GM21786 (cell line): ENCODE results near the gene RIT2.
"Not testable (repeated sequence)": the region's sequence is repeated elsewhere in the genome, so short reads cannot be mapped to it uniquely, and the experiment has no call there.

ENCODE experiments used
- ATAC-seq: cut with Tn5 transposase; IDR thresholded peaks from one replicate; pipeline ENCODE4 v1.9.1; 2021; ENCODE audit not compliant: unreplicated experiment

Gene RIT2

DNA sequence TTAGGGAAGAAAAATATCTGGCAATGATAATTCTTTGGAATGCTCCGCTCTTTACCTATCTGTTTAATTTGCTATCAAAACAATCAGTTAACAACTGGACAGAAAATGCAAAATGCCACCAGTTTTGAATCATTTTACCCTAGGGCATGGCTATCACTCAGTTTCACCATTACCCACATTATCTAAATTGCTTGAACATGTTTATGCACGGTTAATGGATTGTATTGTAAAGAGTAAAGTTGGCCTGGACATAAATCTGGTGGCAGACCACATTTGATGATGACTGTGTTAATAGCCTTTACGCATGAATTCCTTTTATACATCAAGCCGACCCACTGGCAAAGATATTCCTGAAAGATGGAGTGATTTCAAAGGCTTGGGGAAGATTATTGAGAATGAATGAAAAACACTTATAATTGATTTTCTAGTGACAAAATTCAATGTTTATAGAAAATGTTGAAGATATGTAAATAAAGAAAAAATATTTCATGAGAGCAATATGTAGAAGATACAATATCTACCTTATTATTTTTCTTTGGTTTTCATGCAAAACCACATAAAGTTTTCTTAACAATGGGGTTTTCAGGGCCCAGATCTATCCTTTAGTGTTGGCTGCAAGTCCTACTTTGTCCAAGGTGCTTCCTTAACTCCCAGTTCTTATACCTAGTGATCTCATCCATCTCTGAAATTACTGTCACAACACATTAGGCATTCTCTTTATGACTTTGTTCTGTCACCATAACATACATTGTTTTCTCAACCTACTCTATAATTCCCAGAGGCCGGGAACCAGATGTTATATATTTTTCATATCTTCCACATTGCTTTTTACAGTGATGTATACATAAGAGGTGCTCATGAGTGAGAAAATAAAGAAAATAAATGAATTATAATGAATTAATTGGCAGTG lies 265.1 kb downstream of the RIT2 start:
- ATAC-seq, result no peak

DNA sequence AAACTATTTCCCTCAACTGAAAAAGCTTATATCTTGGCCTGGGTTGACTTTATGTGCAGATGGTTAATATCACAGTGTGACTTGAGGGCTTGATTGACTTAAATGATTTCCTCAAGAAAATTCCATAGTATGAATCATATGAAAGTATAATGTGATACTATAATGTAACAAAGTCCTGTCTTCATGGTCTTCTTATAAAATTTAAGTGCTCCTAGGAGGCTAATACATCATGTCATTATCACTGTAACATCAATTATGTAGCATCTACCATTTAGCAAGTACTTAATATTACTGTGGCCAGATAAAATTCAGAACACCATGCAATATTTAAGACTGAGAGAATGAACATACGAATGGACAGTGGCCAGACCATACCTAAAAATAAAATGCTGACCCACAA lies 276.1 kb downstream of the RIT2 start:
- ATAC-seq, result no peak

DNA sequence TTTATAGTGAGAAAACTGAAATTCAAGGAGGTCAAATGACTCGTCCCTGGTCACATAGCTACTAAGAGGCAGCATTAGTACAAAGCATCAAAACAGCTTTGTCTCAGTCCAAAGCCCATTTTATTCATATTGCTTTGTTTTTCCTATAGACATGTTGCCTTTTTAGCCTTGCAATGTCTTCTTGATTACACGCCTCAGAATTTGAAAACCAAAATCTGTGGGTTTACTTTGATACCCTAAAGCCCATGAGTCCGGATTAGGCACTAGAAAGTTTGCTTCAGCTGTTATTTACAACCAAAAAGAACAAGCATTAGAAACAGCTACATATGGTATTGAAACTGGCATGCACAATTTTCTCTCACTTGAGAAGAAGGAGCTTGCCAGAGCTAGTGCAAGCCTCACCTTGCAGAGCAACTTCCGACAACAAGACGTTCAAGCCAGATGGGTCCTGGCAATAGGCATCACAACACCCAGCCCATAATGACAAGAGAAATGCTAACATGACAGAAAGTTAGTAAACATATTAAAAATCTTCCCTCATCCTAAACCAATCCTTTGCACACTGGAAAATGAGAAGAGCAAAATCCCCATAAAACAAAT lies 276.8 kb downstream of the RIT2 start:
- ATAC-seq, result no peak

- no peak for ATAC-seq
These were observed 284.5 kb downstream of the RIT2 start for GRCh38 chr18:42830936-42831335.

DNA sequence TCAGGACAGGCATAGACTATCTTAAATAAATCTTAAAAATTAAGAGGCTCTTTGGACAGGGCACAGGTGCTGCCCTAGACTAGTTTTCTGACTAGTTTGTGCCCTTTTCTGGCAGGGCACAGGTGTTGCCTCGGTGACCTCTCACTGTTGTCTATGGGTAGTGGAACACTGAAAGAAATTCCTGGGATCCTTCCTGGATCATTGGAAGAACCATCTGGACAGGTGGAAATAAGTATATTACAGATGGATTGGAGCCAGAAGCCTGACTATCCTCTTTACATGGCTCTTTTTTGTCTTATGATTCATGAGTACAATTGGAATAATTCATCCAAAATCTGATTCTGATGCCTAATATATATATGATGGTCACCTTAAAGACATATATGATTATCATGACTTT lies 286.6 kb downstream of the RIT2 start:
- ATAC-seq, result no peak

- no peak for ATAC-seq
These were observed 291.3 kb downstream of the RIT2 start for GRCh38 chr18:42824178-42824577.

- ATAC-seq, result no peak
These were observed 292.8 kb downstream of the RIT2 start for GRCh38 chr18:42822711-42823110.

- no peak for ATAC-seq
These were observed 294.0 kb downstream of the RIT2 start for GRCh38 chr18:42821492-42821891.

GRCh38 chr18:42814618-42815017 lies 300.9 kb downstream of the RIT2 start:
- no peak for ATAC-seq

DNA sequence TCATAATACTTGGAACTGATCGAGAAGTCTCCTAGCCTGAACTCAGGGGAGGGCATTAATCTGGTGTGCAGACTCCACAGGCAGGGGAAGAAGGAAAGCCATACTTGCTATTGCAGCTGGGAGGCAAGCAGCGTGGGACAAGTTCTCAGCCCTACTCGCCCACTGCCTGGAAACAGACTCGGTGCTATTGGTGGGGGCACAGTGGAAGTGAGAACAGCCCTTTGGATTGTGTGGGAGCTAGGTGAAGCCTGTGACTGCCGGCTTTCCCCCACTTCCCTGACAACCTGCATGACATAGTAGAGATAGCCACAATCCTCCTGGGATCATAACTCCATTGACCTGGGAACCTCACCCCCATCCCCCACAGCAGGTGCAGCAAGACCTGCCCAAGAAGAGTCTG lies 301.3 kb downstream of the RIT2 start:
- no peak for ATAC-seq

DNA sequence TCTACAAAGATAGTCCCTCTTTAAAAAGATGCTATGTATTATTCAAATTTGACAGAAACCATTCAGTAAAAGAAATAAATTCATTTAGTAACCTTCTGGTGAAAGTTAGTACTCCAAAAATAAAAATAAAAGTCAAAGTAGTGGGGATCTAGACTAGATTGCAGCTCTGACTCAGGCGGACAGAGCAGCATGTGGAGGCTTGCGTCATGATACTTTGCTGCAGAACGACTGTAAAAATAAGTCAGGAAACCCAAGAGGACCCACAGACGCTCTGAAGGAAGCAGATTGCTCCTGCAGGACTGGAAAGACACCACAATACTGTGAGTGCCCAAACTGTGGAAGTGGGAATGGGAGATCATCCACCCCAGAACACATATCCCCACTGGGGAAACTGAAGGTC lies 301.9 kb downstream of the RIT2 start:
- no peak for ATAC-seq

GRCh38 chr18:42807887-42808286 lies 307.6 kb downstream of the RIT2 start:
- no peak for ATAC-seq

DNA sequence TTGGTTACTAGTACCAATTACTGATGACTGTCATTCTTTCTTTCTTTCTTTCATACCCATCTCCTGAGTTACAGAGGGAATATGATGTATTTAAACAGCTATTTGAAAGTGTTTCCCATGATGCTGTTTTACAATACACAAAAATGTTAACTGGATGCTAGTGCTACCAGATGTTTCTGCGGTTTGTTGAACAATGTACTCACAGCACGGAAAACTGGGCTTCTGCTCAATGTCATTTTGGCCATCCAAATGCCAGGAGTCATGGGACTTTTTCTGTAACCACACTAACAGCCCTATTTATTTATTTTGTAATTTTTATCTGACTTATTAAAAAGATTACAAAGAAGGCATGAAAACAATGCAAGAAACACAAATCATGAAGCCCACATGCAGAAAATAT lies 313.8 kb downstream of the RIT2 start:
- no peak for ATAC-seq

GRCh38 chr18:42798606-42799170 lies 316.8 kb downstream of the RIT2 start:
- ATAC-seq, result no peak

DNA sequence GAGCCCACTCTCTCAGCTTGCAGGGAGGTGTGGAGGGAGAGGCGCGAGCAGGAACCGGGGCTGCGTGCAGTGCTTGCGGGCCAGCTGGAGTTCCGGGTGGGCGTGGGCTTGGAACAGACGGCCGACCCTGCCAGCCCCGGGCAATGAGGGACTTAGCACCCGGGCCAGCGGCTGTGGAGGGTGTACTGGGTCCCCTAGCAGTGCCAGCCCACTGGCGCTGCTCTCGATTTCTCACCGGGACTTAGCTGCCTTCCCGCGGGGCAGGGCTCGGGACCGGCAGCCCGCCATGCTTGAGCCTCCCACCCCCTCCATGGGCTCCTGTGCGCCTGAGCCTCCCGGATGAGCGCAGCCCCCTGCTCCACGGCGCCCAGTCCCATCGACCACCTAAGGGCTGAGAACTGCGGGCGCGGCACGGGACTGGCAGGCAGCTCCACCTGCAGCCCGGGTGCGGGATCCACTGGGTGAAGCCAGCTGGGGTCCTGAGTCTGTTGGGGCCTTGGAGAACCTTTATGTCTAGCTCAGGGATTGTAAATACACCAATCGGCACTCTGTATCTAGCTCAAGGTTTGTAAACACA lies 320.2 kb downstream of the RIT2 start:
- ATAC-seq, result not testable (repeated sequence)

DNA sequence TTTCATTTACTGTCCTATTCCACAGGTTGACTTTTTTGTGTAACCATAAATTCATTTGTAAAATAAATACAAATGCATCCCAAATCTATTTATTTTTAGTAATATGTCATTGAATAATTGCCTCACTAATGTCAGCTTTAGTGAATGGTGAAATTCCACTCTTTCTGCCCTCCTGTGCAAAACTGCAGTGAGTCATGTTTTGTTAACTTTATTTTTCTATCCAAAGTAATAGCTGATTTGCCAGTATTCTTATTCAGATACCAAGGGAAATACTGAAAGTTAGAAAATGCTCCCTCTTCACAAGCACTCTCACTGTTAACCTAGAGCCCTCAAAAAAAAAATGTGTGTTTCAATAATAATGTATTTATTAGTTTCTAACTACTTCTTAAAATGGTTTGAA lies 322.8 kb downstream of the RIT2 start:
- ATAC-seq, result no peak

DNA sequence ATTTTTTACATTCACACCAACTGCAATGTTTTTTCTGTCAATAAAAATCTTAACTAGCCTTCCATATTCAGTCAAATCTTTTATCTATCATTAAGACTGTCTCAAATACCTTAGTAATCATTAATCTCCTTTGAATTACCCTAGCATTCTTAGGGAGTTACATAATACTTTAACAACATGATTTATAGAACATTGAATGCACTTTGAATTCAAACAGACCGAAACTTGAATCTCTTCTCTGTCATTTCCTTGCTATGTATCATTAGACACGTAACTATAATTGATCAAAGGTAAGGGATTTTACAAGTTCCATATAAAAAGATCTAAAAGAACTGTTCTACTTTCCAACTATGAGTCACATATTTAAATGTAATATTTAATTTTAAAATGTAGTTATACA lies 330.9 kb downstream of the RIT2 start:
- no peak for ATAC-seq

GRCh38 chr18:42782929-42783328 lies 332.6 kb downstream of the RIT2 start:
- ATAC-seq, result no peak

- ATAC-seq, result no peak
These were observed 334.1 kb downstream of the RIT2 start for GRCh38 chr18:42781298-42781815.

DNA sequence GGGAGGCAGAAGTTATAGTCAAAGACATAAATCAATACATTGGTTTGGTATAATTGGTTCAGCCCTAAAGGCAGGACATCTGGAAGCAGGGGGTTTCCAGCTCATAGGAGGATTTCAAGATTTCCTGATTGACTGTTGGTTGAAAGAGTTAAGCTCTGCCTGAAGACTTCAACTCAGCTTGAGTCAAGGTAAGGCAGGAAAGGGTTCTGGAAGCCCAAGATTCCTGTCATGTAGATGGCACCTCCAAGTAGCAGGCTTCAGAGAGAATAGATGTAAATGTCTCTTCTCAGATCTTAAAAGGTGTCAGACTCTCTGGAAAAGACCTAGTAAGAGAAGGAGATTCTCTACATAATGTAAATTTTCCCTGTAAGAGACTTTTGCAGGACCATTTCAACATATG lies 335.3 kb downstream of the RIT2 start:
- no peak for ATAC-seq

DNA sequence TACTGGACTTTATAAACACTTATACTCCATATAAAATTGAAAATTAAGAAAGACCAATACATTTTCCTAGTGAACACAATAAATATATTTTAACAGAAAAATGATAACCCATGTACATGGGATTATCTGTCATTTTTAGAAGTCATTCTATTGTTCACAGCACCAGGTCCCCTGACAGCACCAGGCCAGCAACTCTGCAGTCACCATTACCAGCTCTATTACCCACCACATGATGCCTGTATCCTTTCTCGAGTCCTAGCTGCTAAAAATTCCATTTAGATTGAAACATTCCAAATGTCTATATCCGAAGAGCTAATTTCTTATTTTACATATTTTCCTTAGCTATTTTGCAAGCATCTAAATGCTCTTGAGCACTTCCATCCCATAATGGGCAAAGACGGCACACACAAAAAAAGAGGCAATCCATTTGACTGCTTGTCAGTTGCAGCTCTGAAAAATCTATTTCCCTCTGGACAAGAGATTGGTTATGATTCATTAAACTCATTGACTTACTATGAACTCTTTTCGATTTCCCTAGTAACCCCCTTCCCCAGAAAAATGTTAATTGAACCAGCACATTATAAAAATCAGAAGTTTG lies 336.9 kb downstream of the RIT2 start:
- no peak for ATAC-seq
